Fibroblast of skin of back (primary cell): ENCODE data around the gene PRKD2.

Experiments
- DNase-seq: peaks from one replicate; pipeline ENCODE4 v3.0.0-alpha.2; 2013

The PRKD2 gene

DNA sequence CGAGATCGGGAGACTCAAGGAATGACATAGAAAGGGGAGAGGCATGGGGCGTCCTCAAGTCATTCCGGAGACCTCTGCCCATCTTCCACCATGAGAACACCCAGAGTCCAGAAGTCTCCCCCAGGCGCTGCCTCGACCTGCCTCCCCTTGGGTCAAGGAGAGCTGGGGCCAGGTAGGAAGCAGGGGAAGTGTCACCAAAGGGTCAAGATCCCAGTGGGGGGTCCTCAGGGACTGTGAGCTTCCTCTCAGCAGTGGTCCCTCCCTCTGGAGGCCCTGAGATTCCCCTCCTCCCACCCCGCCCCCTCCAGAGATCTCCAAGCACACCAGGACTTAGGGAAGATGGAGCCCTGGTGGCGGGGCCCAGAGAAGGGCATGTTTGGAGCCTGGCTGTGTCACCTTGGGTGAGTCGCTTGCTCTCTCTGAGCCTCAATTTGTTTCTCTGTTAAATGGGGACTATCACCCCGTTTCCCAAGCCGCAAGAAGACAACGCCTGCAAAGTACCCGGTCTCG, 56.9 kb downstream of the PRKD2 start:
- peak; percentile 17 for DNase-seq

DNA sequence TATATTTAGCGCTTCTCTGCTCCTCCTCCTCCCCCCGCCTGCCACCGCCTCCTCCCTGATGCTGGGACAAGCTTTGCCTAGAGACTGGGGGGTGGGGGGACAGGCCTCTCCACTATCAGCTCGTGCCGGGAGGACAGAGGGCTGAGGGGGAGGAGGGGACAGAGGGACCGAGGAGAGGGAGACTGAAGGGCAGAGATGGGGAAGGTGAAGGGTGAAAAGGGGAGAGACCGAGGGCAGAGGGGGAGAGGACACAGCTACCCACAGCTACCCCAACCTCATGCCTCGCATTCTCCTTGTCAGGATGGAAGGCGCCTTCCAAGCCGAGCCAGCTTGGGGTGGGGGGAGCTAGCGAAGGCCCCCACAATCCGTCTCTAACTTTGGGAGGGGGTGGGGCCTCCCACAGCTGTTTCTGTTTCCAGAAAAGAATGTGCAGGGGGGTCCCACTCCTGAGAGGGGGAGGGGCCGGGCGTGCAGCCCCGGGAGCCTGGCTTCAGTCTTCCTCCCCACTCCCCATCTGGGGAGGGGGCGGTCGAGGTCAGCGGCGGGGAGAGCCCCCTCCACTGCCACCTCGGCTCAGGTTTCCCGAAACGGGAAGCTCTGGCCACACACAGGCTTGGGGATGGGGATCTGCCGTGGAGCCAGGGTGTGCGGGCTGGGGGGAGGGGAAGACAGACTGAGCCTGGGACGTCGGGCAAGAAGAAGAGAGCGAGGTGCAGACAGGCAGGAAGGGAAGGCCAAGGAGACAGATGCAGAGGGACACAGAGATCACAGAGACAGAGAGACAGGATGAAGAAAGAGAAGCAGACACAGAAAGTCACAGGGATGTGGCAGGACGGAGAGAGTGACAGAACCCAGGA, 57.5 kb downstream of the PRKD2 start:
- peak; percentile 33 for DNase-seq

DNA sequence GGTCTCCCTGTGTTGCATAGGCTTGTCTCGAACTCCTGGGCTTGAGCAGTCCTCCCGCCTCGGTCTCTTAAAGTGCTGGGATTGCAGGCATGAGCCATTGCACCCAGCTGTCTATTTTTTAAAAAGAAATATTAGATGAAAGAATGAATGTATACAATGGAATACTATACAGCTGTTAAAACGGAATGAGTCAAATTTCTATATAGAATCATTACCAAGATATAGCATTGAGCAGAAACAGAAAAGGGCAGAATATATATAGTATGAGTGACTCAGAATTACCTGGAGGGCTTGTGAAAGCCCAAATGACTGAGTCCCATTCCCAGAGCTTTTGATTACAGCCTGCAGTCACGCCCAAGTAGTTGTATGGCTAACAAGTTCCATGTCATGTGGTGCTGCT, 60.4 kb downstream of the PRKD2 start:
- no peak for DNase-seq

DNA sequence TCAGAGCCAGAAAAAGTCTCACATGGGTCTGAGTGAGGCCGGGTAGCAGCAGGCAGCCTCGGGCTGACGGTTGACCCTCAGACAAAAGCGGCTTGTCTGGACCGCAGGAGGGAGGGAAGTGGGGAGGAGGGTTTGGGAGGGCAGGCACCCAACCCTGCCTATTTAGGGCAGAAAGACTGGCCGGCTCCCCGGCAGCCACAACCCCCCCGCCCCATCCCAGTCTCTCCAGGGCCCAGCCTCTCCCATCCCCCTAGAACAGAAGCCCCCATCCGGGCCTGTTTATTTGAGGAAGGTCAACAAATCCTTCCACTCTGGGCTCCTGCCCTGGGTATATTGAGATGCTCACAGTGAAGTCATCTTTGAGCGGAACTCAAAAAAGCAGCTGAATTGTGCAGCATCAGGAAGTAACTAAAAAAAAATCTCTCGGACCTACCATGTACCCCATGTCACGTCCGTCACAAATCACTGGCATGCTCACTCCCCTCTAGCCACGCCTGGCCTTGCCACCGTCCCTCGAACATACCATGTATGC, 62.2 kb downstream of the PRKD2 start:
- DNase-seq = no peak

DNA sequence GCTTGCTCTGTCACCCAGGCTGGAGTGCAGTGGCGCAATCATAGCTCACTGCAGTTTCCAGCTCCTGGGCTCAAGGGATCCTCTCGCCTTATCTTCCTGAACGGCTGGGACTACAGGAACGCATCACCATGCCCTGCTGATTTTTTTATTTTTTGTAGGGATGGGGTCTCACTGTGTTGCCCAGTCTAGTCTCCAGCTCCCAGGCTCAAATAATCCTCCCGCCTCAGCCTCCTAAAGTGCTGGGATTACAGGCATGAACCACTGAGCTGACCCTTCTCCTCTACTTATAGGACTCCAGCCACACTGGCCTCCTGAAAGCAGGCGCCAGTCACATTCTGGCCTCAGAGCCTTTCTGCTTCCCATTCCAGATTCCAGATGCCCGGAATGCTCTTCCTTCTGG, 66.5 kb downstream of the PRKD2 start:
- DNase-seq = no peak

DNA sequence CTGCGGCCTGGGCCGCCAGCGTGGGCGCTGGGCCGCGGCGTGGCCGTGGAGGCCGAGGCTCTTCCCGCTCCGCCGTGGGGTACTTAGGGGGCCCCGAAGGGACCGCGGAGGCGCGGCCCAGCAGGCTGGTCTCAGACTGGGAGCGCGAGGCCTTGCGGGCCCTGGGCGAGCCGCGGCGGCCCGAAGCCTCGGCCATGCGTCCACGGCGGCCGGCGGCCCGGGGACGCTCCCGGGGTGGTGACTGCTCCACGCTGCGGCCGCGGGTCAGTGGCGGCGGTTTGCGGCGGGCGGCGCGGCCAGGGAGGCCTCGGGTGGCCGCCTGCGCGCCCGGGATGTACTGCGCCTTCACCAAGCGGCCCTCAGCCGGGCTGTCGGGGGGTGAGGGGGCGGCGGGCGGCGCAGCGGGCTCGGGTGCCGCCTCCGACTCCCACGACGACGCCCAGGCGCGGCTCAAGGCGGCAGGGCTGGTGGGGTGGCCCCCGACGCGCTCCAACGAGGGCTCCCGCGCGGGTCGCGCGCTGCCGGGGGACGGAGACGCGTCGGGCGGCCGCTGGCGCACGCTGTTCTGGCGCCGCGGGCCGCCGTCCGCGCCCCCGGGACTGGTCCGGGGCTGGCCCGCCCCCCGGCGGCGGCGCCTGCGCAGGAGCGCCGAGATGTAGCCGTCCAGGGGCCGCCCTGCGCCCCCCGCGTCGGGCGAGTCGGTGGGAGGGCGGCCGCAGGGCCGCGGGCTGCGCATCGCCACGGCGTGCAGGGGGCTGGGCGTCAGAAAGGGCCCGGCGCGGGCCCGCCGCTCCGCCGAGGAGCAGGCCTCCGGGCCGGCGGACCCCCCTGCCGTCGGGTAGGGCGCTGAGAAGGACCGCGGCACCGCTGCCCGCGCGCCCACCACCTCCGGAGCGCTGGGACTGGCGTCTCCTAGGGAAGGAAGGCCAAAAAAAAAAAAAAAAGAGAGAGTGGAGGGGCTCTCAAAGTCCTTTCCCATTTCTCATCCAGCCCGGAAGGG, 67.7 kb downstream of the PRKD2 start:
- DNase-seq = no peak

DNA sequence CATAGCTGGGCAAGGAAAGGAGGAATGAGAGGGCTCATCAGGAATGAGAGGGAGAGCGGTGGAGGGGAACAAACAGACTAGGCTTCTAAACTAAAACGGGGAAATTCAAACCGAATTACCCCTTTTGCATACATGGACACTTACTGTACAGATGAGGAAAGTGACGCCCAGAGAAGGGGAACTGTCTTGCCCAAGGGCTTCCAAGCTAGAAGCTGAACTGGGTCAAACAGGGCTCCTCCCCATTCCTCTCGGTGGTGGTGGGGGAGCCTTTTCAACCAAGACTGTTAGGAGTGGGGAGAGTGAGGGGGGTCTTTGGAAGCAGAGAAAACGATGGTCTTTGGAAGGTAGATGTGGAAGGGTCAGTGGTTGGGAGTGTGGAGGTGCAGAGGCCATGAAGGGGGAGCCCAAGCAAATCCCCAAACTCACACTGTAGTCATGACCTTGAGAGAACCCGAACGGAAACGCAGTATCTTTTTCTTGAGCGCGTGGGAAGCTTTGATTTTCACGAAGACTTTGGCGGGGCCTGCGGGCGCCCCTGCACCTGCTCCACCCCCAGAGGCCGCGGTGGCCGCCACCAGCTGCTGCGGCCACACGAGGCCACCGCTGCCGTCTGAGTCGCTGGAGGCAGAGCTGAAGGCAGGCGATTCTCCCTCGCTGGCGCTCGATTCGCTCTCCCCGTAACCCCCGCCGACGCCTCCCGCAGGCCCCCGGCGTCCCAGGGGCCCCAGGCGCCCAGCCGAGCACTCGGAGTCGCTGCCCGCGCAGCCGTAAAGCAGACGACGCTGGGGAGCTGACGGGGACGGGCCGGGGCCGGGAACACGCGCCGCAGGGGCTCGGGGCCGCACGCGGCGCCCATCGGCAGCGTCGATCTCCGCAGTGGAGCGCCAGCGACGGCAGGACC, 68.6 kb downstream of the PRKD2 start:
- no peak for DNase-seq

DNA sequence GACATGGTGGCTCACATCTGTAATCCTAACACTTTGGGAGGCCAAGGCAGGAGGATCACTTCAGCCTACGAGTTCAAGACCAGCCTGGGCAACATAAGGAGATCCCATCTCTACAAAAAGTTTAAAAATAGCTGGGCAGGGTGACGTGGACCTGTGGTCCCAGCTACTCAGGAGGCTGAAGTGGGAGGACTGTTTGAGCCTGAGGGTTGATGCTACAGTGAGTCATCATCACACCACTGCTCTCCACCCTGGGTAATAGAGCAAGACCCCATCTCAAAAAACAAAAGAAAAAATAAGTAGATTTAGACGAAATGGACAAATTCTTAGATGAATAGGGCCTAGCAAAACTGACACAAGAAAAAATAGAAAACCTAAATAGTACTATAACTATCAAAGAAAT, 70.5 kb downstream of the PRKD2 start:
- no peak for DNase-seq

DNA sequence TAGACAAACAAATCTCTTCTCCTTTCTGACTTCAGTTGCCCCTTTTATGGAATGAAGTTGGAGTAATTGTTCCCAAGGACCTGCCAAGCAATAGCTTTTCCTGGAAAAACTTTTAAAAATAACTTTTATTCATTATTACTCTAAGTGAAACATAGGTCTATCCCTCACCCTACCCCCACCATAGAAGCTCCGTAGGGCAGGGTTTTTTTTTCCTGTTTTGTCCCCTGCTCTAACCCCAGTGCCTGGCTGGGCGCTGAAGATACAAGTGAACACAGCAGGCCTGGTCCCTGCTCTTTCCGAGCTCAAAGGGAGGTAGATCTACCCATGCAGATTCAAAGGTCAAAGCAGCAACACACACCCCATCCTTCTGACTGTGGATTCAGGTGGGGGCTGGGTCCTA, 72.2 kb downstream of the PRKD2 start:
- no peak for DNase-seq

DNA sequence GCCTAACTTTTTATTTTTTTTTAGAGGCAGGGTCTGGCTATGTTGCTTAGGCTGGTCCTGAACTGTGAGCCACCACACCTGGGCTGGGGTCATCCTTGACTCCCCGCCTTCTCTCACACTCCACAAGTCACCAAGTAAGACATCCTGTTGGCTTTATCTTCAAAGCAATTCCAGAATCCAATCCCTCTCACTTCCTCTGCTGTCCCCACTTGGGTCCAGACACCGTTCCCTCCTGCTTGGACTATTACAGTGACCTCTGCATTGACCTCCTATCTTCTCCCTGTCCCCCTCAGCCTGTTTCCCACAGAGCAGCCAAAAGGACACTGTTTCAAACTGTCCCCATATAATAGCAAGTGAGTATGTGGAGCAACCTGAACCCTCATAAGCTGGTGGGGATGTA, 76.3 kb downstream of the PRKD2 start:
- no peak for DNase-seq

DNA sequence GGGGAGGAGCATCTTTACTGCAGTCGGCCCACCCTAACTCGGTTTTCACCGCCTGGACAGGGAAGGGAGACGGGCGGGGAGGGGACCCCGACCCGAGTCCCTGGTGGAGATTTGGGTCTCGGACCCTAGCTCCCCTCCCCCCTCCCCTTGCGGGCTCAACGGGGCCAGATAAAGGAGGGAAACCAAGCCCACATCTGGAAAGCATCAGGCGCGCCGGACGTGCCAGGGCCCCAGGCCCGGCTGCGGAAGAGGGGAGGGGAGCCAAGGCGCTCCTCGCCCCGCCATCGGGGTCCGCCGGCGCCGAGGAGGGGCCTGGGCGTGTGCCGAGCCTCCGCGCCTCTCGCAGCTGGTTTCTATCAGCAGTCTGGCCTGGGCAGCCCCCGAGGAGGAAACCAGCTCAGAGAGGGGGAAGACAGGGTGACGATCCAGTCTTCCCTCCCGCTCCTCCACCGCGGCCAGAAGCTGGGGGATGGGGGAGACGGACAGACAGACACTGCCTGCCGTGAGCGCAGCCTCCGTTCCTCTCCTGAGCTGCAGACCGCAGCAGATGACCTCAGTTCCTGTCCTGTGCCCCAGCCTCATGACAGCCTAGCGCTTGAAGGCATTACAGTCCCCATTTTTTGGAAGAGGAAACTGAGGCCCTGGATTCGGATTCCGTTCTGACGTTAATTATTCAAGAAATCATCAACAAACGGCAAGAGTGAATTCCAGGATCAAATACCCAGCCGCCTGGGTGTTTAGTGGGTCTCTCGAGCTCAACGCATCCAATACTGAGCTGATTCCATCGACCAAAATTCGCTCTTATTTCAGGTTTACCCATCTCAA, 77.3 kb downstream of the PRKD2 start:
- DNase-seq = peak; percentile 68

DNA sequence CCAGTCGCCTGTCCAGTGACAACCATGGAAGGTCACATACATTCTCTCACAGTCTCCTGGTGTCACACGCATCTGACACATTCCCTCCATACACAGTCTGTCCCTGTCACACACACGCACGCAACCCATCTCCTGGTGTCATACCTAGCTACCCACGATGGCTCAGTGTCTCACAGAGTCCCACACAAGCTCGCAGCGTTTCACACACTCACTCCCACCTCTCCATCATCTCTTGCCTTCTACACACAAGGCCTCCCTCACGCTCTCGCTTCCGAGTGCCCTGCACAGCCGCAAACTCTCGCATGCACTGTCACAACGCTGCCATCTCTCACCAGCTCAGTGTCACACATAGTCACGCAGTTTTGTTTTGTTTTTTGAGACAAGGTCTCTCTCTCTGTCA, 79.7 kb downstream of the PRKD2 start:
- no peak for DNase-seq

DNA sequence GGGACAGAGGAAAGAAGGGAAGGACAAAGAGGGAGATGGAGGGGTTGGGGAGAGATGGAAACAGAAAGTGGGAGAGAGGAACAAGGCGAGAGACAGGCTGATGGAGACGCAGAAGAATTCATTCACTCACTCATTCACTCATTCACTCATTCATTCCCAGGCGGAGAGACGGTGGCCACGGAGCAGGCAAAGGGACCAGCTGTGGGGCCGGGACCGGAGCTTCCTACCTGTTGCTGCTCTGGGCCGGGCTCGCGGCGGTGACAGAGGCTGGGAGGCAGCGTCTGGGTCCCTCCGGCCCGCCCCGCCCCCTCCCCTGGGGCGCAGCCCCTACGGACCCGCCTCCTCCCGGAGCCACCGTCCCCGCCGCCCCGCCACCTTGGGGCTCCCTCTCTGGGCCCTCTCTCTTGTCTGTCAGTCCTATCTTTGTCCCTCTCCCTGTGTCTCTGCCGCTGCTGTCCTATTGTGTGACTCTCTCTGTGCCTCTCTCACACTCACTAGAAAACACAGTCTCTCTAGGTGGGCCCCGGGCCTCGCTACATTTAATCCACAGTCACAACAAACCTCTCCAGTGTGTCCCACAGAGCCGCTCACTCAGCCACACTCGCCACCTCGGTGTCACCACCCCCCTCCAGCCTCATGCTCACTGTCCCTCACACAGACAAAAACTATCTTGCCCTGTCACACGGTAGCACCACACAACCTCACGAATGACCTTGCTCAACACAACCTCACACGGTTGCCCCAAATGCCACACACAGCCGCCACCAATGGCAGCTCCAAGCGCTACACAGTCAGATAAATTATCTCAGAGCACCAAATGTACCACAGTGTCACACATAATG, 80.8 kb downstream of the PRKD2 start, which contains the start of gene GNG8:
GNG8 (minus strand) TSS at position 283 of the 842 bp plus-strand sequence. CDS start 1,520 bp downstream, outside the sequence.
- no peak for DNase-seq

DNA sequence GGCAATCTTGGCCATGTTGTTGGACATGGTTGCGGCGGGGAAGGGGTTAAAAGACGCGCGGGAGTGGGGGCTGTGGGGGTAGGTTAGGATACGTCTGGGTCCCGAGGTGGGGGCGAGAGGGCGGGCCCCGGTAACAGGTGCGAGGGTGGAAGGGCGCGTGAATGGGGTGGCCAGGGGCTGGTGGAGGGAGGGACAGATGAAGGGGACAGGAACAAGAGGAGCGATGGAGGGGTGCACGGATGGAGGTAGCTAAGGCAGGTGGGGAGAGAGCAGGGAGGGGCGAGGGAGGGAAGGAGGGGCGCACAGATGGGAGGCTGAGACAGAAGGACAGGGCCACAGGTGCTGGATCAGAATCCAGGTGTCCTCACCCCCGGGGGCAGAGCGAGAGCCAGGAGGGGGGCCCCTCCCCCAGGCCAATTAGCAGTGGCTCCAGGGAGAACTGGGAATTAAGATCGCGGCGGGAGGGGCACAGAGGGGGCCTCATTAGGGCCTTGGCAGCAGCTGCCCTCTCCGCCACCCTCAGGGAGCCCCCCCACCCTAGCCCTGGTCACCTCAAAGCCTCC, 82.2 kb downstream of the PRKD2 start:
- DNase-seq = no peak

DNA sequence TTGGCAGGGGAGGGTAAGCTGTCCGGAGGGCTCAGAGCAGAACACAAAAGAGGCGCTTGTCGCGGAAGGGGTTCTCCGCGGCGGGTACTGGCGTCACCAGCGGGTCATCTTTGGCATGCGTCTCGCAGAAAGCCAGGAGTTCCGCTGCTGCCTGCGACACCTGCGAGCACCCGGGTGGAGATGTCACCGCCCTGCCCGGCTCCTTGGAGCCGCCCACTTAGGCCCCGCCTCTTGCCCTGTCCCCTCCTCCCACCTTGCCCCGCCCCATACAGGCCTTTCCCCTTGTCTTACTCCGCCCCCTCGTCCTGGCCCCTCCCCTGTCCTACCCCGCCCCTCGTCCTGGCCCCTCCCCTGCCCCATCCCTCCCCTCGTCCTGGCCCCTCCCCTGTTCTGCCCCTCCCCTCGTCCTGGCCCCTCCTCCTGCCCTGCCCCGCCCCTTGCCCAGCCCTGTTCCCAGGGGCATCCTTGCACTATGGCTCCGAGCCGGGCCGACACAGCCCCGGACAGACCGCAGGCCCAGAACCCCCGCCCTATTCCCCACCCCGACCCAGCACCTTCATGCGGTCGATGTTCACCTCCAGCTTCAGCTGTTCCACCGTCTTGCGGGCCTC, 82.8 kb downstream of the PRKD2 start:
- peak; percentile 78 for DNase-seq

DNA sequence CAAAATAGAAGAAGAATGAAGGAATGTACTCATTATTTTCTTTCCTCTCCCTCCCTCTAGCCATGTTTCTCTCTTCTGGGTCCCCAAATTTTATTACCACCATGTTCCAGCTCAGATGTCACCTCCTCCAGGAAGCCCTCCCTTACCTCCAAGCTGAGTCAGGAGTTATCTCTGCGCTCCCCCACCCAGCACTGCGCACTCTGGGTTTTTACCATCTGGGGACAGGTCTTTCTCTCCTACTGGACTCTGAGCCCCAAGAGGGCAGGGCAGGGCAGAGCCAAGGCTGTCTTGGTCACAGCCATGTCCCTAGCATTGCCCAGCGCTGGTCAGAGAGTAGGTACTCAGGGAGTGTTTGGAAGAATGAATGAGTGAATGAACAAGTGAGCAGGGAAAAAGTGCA, 83.8 kb downstream of the PRKD2 start:
- DNase-seq = no peak

DNA sequence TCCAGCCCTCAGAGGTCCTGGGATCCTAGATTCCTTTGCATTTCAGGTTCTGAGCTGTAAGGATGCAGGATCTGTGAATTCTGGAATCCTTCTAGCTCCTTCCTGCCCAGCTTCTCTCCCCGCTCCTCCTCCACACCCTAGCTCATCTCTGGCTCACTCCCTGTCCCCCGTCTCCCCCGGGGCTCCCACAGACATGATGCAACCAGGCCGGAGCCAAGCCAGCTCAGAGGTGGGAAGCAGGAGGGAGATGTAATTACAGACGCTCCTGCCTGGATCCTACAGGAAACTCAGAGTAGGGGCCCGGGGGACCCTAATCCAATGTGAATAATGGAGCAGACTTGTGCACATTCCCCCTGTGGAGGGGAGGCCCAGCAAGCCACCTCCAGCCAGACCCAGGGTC, 85.4 kb downstream of the PRKD2 start:
- peak; percentile 62 for DNase-seq

DNA sequence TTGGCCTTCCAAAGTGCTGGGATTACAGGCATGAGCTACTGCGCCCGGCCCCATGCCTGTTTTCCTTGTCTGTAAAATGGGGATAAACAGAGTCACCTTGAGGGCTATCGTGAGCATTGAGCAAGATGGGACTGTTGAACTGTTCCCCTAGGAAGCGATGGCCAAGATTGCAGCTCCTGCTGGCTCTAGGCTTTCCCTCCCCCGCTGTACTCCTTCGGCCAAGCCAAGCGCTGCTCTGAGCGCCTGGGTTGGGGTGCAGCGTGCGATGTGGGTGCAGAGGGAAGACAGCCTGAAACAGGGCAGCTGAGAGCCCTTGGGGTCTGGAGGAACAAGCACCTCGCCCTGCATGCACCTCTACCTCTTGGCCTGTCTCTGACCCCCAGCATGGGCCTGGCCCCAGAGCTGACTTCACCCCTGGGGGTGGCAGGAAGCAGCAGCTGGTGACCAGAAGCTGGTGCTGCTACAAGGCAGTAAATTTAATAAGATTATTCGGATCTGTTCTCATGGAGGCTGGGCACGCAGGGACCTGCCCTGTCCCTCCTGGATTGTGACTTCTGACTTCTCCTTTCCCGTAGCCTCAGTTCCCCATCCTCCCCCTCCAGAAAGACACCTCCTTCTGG, 86.2 kb downstream of the PRKD2 start:
- DNase-seq = no peak
